Kidney (tissue), 14 donors: ENCODE data around the gene ARFRP1. TPM values are rescaled to one million over a fixed set of nuclear protein-coding genes. Genes with fewer than 3 reads are reported as not detected.
A peak's percentile ranks its signal among the peaks of the same experiment; 100 is the strongest.

Experiments used
- DNase-seq, 5 donors: peaks; one replicate each; pipeline ENCODE4 v3.0.0-alpha.2; 2013 to 2020
- FAIRE-seq: peaks from 2 replicates; lab custom pipeline; 2012; peaks lifted over from hg19 to GRCh38; lab: Jason Lieb, UNC
- H3K27ac ChIP-seq, 2 donors: one replicate each; pipeline ENCODE4 v1.7.0; 2013; ENCODE audit warnings: low read depth in 2 of 2, low read length in 2 of 2, inconsistent platforms in 1 of 2
- H3K27me3 ChIP-seq: one replicate; pipeline ENCODE4 v1.7.1; 2013; ENCODE audit warnings: low read length, inconsistent platforms; ENCODE audit not compliant: control insufficient read depth, insufficient read depth
- H3K36me3 ChIP-seq, 3 donors: one replicate each; pipeline versions ENCODE4 v1.7.0 to v1.7.1; 2013; ENCODE audit warnings: low read length in 3 of 3, control low read depth in 1 of 3, inconsistent platforms in 1 of 3; ENCODE audit not compliant: insufficient read depth in 3 of 3, control insufficient read depth in 2 of 3
- H3K4me1 ChIP-seq, 3 donors: one replicate each; pipeline versions ENCODE4 v1.7.0 to v1.7.1; 2013; ENCODE audit warnings: low read length in 3 of 3, inconsistent platforms in 1 of 3, low read depth in 1 of 3; ENCODE audit not compliant: control insufficient read depth in 2 of 3, insufficient read depth in 2 of 3
- H3K4me3 ChIP-seq, 3 donors: one replicate each; pipeline versions ENCODE4 v1.7.0 to v1.8.1; 2013; ENCODE audit warnings: low read length in 3 of 3, control low read depth in 1 of 3, inconsistent platforms in 1 of 3
- H3K9ac ChIP-seq, 3 donors: one replicate each; pipeline versions ENCODE4 v1.7.0 to v1.7.1; 2013; ENCODE audit warnings: low read length in 3 of 3, control low read depth in 1 of 3, inconsistent platforms in 1 of 3
- H3K9me3 ChIP-seq, 3 donors: one replicate each; pipeline versions ENCODE4 v1.7.0 to v1.7.1; 2013; ENCODE audit warnings: low read length in 3 of 3, control low read depth in 1 of 3, inconsistent platforms in 1 of 3; ENCODE audit not compliant: control insufficient read depth in 2 of 3, insufficient read depth in 1 of 3
- intact Hi-C: fragments of 100-400 bp; cut with DNase I; formaldehyde crosslinking; loops from one replicate; pipeline ENCODE4 v1.11.1; 2022
- polyA plus RNA-seq: library from polyadenylated mRNA; stranded (reverse); fragments of 350-450 nt; fragmentation: Illumina TruSeq; extraction: RNeasy Lipid Tissue Mini Kit (QIAGEN cat#74804); gene quantifications from one replicate; pipeline ENCODE4 v1.2.3, GENCODE V29; 2014; ENCODE audit warnings: low read depth, low replicate concordance; ENCODE audit not compliant: insufficient read depth
- total RNA-seq: library from RNA; stranded (reverse); fragmentation: NEBNext Ultra II Directional; extraction: Animal tissue kit (Norgen Biotek cat#: 25700); gene quantifications from one replicate; pipeline ENCODE4 v1.2.1, GENCODE V29; 2021
- TF ChIP-seq, protein P1 (sequence below): IDR thresholded peaks from 3 replicates; pipeline ENCODE4 v1.5.1; 2012; ENCODE audit warnings: mild to moderate bottlenecking, moderate library complexity, borderline replicate concordance; ENCODE audit not compliant: insufficient read depth; ENCODE audit errors: extremely low read depth
- donor health status: control.
- donor health status: control.
- donor health status: control.
- donor health status: control.
- donor health status: control.
- donor health status: DM: yes; HTN: yes; CAD: no.
- donor health status: Normal renal cell carcinoma (clear cell type).

Gene ARFRP1
- total and polyA plus RNA-seq, 2 donors from 2014 or later = 60.6 to 71.2 TPM

GRCh38 chr20:63702751-63703470, 4.9 kb downstream of the ARFRP1 start:
- Histone ChIP-seq H3K4me1 (peaks cover 0 to 7% (median 6%) of the 10 kb centered on the region in 3 donors), H3K4me3 (no peak overlapping the region), H3K27me3 (no peaks in the 10 kb centered on the region), H3K27ac (no peak overlapping the region), H3K9ac (no peak overlapping the region), H3K9me3 (no peaks in the 10 kb centered on the region), H3K36me3 (peaks cover 2 to 28% (median 11%) of the 10 kb centered on the region in 3 donors)
- DNase-seq = no peak
- TF ChIP-seq, protein P1, sequence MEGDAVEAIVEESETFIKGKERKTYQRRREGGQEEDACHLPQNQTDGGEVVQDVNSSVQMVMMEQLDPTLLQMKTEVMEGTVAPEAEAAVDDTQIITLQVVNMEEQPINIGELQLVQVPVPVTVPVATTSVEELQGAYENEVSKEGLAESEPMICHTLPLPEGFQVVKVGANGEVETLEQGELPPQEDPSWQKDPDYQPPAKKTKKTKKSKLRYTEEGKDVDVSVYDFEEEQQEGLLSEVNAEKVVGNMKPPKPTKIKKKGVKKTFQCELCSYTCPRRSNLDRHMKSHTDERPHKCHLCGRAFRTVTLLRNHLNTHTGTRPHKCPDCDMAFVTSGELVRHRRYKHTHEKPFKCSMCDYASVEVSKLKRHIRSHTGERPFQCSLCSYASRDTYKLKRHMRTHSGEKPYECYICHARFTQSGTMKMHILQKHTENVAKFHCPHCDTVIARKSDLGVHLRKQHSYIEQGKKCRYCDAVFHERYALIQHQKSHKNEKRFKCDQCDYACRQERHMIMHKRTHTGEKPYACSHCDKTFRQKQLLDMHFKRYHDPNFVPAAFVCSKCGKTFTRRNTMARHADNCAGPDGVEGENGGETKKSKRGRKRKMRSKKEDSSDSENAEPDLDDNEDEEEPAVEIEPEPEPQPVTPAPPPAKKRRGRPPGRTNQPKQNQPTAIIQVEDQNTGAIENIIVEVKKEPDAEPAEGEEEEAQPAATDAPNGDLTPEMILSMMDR = no peak
- no peak for FAIRE-seq
- intact Hi-C loops = no loop called here

DNA sequence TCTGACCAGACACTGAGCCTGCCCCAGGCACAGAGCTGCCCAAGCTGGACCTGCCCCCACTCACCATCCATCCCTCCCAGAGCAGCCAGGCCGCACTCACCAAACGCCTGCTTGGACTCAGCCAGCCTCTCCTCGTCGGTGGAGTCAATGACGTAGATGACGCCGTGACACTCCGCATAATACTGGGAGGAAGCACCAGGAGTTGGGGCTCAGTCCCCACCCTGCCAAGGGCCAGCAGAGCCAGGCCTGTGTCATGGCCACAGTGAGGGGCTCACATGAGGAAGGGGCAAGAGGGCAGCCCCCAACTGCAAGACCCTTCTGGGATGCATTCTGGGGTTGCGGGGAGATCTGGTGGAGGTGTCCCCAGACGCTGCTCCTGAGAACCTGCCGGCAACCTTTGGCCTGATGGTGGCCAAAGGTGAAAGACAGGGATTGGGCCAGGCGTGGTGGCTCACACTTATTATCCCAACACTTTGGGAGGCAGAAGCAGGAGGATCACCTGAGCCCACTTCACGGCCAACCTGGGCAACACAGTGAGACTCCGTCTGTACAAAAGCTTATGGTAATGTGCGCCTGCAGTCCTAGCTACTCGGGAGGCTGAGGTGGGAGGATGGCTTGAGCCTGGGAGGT, 5.6 kb downstream of the ARFRP1 start:
- Histone ChIP-seq H3K9ac (no peak overlapping the region), H3K27ac (no peak overlapping the region), H3K36me3 (peaks cover 2 to 28% (median 11%) of the 10 kb centered on the region in 3 donors), H3K4me1 (peaks cover 0 to 13% (median 6%) of the 10 kb centered on the region in 3 donors), H3K4me3 (no peak overlapping the region), H3K27me3 (no peaks in the 10 kb centered on the region), H3K9me3 (no peaks in the 10 kb centered on the region)
- TF ChIP-seq, protein P1 = no peak
- intact Hi-C loops = no loop called here
- FAIRE-seq (no peak), DNase-seq (peak in 1 of 5 donors; percentile 75)

DNA sequence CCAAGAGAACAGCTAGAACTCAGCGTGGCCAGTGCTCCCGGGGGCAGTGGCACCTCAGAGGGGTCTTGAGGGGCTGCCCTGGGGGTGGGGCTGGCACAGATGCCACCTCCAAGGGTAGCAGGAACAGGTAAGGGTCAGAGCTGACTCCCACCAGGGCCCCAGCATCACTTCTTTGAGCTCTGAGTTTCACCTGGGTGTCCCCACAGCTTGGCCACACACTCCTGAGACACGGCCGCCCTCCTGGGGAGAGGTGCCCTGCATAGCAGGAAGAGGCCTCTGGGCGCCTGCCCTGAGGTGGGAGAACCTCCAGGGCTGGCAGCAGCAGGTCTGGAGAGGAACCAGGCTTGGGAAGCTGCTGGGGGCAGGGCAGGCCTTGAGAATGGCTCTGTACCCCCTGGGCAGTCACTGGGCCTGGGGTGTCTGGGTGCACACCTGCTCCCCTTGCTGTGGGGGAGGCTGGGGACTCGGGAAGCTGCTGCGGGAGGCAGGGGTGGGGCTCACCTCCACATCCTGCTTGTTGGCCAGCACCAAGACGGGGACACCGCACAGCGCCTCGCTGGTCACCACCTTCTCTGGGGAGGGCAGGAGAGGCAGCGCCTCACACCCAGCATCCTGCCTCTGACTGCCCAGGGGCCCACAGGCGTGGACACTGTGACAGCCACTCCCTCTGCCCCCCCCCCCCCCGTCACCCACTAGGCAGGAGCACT, 6.3 kb downstream of the ARFRP1 start:
- intact Hi-C loops = no loop called here
- no peak overlapping the region for H3K9ac ChIP-seq
- TF ChIP-seq, protein P1 = no peak
- H3K27ac ChIP-seq = no peak overlapping the region
- no peak for FAIRE-seq
- peak in 2 of 5 donors; percentile 50 to 78 for DNase-seq
- no peak overlapping the region for H3K4me3 ChIP-seq
- peaks cover 2 to 28% (median 11%) of the 10 kb centered on the region in 3 donors for H3K36me3 ChIP-seq
- H3K9me3 ChIP-seq = no peaks in the 10 kb centered on the region
- H3K27me3 ChIP-seq = no peaks in the 10 kb centered on the region
- peaks cover 0 to 13% (median 2%) of the 10 kb centered on the region in 3 donors for H3K4me1 ChIP-seq
